Neural progenitor cell (in vitro differentiated cells): ENCODE data around the gene SLAIN1. TPM values are rescaled to one million over a fixed set of nuclear protein-coding genes. Genes with fewer than 3 reads are reported as not detected.

ENCODE experiments used
- DNase-seq: peaks from one replicate; pipeline ENCODE4 v3.0.0-alpha.2; 2016; ENCODE audit warnings: low spot score
- H2AFZ ChIP-seq: fragments of 200-600 bp; sonication (generic); replicated peaks from 2 replicates; pipeline ENCODE4 v1.6.1; 2016; ENCODE audit warnings: antibody characterized with exemption
- H3F3A ChIP-seq: fragments of 200-600 bp; sonication (generic); 2 replicates; pipeline ENCODE4 v1.6.1; 2016; ENCODE audit warnings: antibody characterized with exemption, low read depth
- H3K27ac ChIP-seq: fragments of 200-600 bp; sonication (generic); 2 replicates; pipeline ENCODE4 v1.5.1; 2016; ENCODE audit warnings: mild to moderate bottlenecking
- H3K27me3 ChIP-seq: fragments of 200-600 bp; sonication (generic); 2 replicates; pipeline ENCODE4 v1.6.1; 2016; ENCODE audit warnings: mild to moderate bottlenecking, moderate library complexity
- H3K36me3 ChIP-seq: fragments of 200-600 bp; sonication (generic); 2 replicates; pipeline ENCODE4 v1.5.1; 2016
- H3K4me1 ChIP-seq: fragments of 200-600 bp; sonication (generic); 2 replicates; pipeline ENCODE4 v1.6.1; 2016; ENCODE audit warnings: mixed run types
- H3K4me2 ChIP-seq: fragments of 200-600 bp; sonication (generic); 2 replicates; pipeline ENCODE4 v1.6.1; 2016
- H3K4me3 ChIP-seq: fragments of 200-600 bp; sonication (generic); 2 replicates; pipeline ENCODE4 v1.5.1; 2016
- H3K79me2 ChIP-seq: fragments of 200-600 bp; sonication (generic); 2 replicates; pipeline ENCODE4 v1.6.1; 2016; ENCODE audit warnings: low read depth
- H3K9ac ChIP-seq: fragments of 200-600 bp; sonication (generic); 2 replicates; pipeline ENCODE4 v1.6.1; 2016
- H3K9me3 ChIP-seq: fragments of 200-600 bp; sonication (generic); 2 replicates; pipeline ENCODE4 v1.5.1; 2016; ENCODE audit warnings: low read depth
- H4K20me1 ChIP-seq: fragments of 200-600 bp; sonication (generic); 2 replicates; pipeline ENCODE4 v1.6.1; 2016; ENCODE audit warnings: low read depth
- H3K27ac Mint-ChIP-seq: 3 replicates; pipeline ENCODE4 v1.8.0; 2021; ENCODE audit warnings: mixed read lengths
- H3K27me3 Mint-ChIP-seq: 2 replicates; pipeline ENCODE4 v1.8.0; 2022; ENCODE audit warnings: low read depth, mild to moderate bottlenecking, inconsistent platforms, moderate library complexity, mixed read lengths; ENCODE audit not compliant: insufficient read depth
- H3K36me3 Mint-ChIP-seq: 3 replicates; pipeline ENCODE4 v1.8.0; 2021; ENCODE audit warnings: mixed read lengths
- H3K4me1 Mint-ChIP-seq: 3 replicates; pipeline ENCODE4 v1.8.0; 2021; ENCODE audit warnings: mixed read lengths
- H3K4me3 Mint-ChIP-seq: 3 replicates; pipeline ENCODE4 v1.8.0; 2021; ENCODE audit warnings: mild to moderate bottlenecking, moderate library complexity, mixed read lengths
- H3K9me3 Mint-ChIP-seq: 3 replicates; pipeline ENCODE4 v1.8.0; 2020; ENCODE audit warnings: mixed read lengths
- CTCF ChIP-seq: fragments of 200-600 bp; sonication (generic); IDR thresholded peaks from 2 replicates; pipeline ENCODE4 v1.5.1; 2017; ENCODE audit warnings: antibody characterized with exemption, mild to moderate bottlenecking
- EZH2 ChIP-seq: fragments of 200-600 bp; sonication (generic); IDR thresholded peaks from 2 replicates; pipeline ENCODE4 v1.6.1; 2017; ENCODE audit warnings: antibody characterized with exemption, mild to moderate bottlenecking, moderate library complexity
- EZH2phosphoT487 ChIP-seq: fragments of 200-600 bp; sonication (generic); IDR thresholded peaks from 2 replicates; pipeline ENCODE4 v1.6.1; 2017; ENCODE audit warnings: antibody characterized with exemption
- total RNA-seq: library from RNA; depleted of rRNA; stranded (reverse); fragments of >200 nt; gene quantifications from 2 replicates; pipeline ENCODE4 v1.2.3, GENCODE V29; 2015; ENCODE audit warnings: low replicate concordance

The SLAIN1 gene
- total RNA-seq, 1 donor from 2014 or later: 87.2 TPM

- Histone ChIP-seq H3K9me3 (no peaks in the 10 kb centered on the region), H3K4me1 (peaks cover 13% of the 10 kb centered on the region), H2AFZ (no peak overlapping the region), H3K79me2 (peaks cover 35% of the 10 kb centered on the region), H3K27ac (no peak overlapping the region), H3F3A (no peaks in the 10 kb centered on the region), H3K27me3 (no peaks in the 10 kb centered on the region), H3K36me3 (peaks cover 13% of the 10 kb centered on the region), H3K9ac (no peak overlapping the region), H3K4me3 (no peak overlapping the region), H3K4me2 (no peak overlapping the region), H4K20me1 (peaks cover 27% of the 10 kb centered on the region)
- H3K36me3 Mint-ChIP-seq: peaks cover 52% of the 10 kb centered on the region
- H3K9me3 Mint-ChIP-seq: peaks cover 8% of the 10 kb centered on the region
- H3K27ac Mint-ChIP-seq: no peak overlapping the region
- H3K27me3 Mint-ChIP-seq: no peaks in the 10 kb centered on the region
- no peak overlapping the region for H3K4me3 Mint-ChIP-seq
- TF ChIP-seq EZH2phosphoT487: no peak
- no peak for TF ChIP-seq CTCF
- no peak for TF ChIP-seq EZH2
- peaks cover 15% of the 10 kb centered on the region for H3K4me1 Mint-ChIP-seq
- no peak for DNase-seq
Observed at GRCh38 chr13:77745784-77746183, 48.3 kb downstream of the SLAIN1 start.

GRCh38 chr13:77749344-77749880 is 51.9 kb downstream of the SLAIN1 start:
- Histone ChIP-seq H4K20me1 (peaks cover 30% of the 10 kb centered on the region), H3K79me2 (peaks cover 24% of the 10 kb centered on the region), H3F3A (peaks cover 10% of the 10 kb centered on the region), H3K9ac (no peak overlapping the region), H3K4me3 (no peak overlapping the region), H3K4me1 (peaks cover 21% of the 10 kb centered on the region), H3K9me3 (no peaks in the 10 kb centered on the region), H3K36me3 (peaks cover 8% of the 10 kb centered on the region), H2AFZ (no peak overlapping the region), H3K27ac (no peak overlapping the region), H3K27me3 (no peaks in the 10 kb centered on the region), H3K4me2 (no peak overlapping the region)
- DNase-seq: peak; percentile 37
- Mint-ChIP-seq H3K4me1 (peaks cover 20% of the 10 kb centered on the region), H3K27me3 (no peaks in the 10 kb centered on the region), H3K9me3 (peaks cover 8% of the 10 kb centered on the region), H3K27ac (peak overlapping the region; percentile 35), H3K4me3 (no peak overlapping the region), H3K36me3 (peaks cover 51% of the 10 kb centered on the region)
- no peak for TF ChIP-seq CTCF
- no peak for TF ChIP-seq EZH2
- TF ChIP-seq EZH2phosphoT487: no peak

- Histone ChIP-seq H2AFZ (no peak overlapping the region), H3K4me3 (no peak overlapping the region), H3K4me2 (no peak overlapping the region), H3F3A (peaks cover 10% of the 10 kb centered on the region), H3K27ac (peak overlapping the region; percentile 80), H3K9me3 (no peaks in the 10 kb centered on the region), H3K79me2 (peaks cover 24% of the 10 kb centered on the region), H3K4me1 (peaks cover 21% of the 10 kb centered on the region), H4K20me1 (peaks cover 30% of the 10 kb centered on the region), H3K36me3 (peaks cover 2% of the 10 kb centered on the region), H3K27me3 (no peaks in the 10 kb centered on the region), H3K9ac (no peak overlapping the region)
- peak overlapping the region; percentile 44 for H3K27ac Mint-ChIP-seq
- H3K27me3 Mint-ChIP-seq: no peaks in the 10 kb centered on the region
- peaks cover 20% of the 10 kb centered on the region for H3K4me1 Mint-ChIP-seq
- H3K9me3 Mint-ChIP-seq: peaks cover 10% of the 10 kb centered on the region
- peak; percentile 62 for DNase-seq
- H3K36me3 Mint-ChIP-seq: peaks cover 51% of the 10 kb centered on the region
- TF ChIP-seq CTCF (peak; percentile 81), EZH2 (no peak), EZH2phosphoT487 (no peak)
- no peak overlapping the region for H3K4me3 Mint-ChIP-seq
Observed at GRCh38 chr13:77751513-77752456, 54.3 kb downstream of the SLAIN1 start.
